HG02678 (cell line): ENCODE results near the gene MIPOL1.
"Not testable (repeated sequence)": the region's sequence is repeated elsewhere in the genome, so short reads cannot be mapped to it uniquely, and the experiment has no call there.

Experiments used
- ATAC-seq: cut with Tn5 transposase; IDR thresholded peaks from one replicate; pipeline ENCODE4 v1.9.1; 2021; ENCODE audit warnings: mild to moderate bottlenecking, moderate library complexity; ENCODE audit not compliant: unreplicated experiment

Gene MIPOL1

DNA sequence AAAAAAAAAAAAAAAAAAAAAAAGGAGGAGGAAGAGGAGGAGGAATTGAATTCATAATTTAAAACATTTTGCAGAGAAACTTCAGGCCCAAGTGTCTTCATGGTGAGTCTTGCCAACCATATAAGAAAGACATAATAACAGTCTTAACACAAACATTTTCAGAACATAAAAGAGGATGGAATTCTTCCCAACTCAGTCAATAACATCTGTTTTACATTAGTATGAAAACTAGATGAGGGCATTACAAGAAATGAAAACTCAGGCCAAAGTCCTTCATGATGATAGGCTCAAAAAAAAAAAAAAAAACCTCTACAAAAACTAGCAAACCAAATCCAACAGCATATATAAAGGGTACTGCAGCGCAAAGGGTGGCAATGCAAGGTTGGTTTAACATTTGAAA lies 245.7 kb downstream of the MIPOL1 start:
- no peak for ATAC-seq

DNA sequence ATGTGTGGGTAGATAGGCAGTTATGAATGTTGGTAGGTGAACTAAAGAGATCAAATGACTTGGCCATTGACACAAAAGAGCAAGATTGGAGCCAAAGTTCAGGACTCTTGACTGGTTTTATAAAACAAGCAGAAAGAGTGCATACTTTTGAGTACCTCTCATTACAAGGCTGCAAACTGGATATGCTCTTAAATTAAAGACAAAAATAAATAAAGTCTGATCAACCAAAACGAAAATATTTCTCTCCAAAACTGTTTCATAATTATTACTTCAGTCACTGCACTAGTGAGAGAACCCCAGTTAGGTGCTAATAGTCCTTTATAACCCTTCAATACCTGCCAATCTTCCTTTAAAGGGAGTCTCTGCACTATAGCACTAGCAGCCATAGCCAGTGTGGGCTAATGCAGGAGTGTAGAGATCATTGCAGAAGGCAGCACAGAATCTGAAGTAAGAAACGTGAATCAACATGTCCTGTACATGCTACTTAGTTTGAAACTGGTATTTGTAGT lies 250.2 kb downstream of the MIPOL1 start:
- ATAC-seq = no peak

DNA sequence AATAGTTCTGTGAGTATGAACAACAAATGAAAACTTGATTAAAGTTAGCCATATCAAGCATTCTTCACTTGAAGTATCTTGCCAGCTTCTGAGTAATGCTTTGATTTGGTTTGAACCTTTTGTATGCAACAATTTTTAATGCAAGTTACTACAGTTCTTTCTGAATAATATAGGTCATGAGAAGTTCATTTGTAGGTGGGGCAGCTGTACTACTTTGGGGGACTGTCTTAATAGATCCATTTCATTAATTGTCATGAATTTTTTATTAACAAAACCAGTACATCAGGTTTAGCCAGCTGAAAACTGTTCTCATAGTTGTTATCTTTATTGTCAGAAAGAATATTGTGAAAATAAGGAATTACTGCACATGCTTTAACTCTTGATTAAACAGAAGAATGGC lies 254.6 kb downstream of the MIPOL1 start:
- no peak for ATAC-seq

GRCh38 chr14:37453985-37454384 lies 256.2 kb downstream of the MIPOL1 start:
- no peak for ATAC-seq

DNA sequence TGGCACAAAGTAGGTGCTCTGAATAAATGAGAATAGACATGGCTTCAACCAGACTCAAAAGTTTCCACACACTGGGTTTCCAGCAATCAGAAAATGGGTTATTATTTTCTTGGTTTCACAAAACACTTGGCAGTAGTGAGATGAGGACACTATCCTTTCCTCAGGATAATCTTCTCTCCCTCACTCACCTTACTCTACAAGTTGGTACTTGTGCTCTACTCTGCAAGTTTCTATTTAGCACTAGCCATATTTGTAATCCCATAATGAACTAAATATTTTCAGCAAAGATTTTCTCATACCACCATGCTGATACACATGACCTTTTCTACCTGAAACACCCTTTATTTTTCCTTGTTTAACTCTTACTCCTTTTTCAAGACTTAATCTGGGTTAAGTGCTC lies 259.6 kb downstream of the MIPOL1 start:
- ATAC-seq = no peak

DNA sequence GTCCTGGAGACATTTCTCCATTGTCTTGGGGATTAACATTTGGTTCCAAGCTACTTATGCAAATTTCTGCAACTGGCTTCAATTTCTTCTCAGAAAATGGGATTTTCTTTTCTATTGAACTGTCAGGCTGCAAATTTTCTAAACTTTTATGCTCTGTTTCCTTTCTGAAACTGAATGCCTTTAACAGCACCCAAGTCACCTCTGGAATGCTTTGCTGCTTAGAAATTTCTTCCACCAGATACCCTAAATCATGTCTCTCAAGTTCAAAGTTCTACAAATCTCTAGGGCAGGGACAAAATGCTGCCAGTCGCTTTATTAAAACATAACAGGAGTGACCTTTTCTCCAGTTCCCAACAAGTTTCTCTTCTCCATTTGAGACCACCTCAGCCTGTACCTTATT lies 264.7 kb downstream of the MIPOL1 start:
- not testable (repeated sequence) for ATAC-seq

- ATAC-seq = no peak
Measured at GRCh38 chr14:37464192-37464858, 266.6 kb downstream of the MIPOL1 start.

- ATAC-seq = no peak
Measured at GRCh38 chr14:37466003-37466622, 268.4 kb downstream of the MIPOL1 start.

DNA sequence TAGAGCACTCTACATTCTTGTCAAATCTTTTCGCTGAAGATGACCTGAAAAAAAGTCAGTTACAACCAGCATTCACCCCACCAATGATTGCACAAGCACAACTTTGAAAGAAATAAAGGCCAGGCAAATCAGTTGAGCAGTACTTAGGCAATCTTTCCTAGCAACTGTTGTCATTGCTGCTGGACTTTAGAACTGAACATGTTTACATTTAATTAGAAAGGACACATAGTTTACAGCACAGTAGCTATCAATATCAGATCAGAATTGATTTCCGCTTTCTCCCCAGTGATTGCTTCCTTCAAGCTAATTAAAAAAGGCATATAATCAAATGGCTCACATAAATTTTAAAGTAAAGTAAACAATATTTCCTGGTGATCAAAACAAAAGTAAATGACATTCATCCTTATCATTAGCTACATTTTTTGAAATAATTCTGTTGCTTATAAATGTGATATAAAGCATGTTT lies 268.9 kb downstream of the MIPOL1 start:
- no peak for ATAC-seq

DNA sequence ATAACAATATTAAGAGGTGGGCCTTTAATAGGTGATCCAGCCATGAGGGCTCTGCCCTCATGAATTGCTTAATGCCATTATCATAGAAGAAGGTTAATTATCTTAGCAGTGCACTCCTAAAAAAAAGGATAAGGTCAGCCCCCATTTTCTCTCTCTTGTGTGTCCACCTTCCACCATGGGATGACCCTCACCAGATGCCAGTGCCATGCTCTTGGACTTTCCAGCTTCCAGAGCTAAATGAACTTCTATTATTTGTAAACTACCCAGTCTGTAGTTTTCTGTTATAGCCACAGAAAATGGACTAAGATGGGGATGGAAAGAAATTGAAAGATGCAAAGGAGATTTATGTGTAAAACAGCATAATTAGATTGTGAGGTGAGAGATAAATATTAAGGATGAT lies 271.9 kb downstream of the MIPOL1 start:
- no peak for ATAC-seq

GRCh38 chr14:37470251-37470650 lies 272.5 kb downstream of the MIPOL1 start:
- no peak for ATAC-seq

GRCh38 chr14:37472906-37473305 lies 275.2 kb downstream of the MIPOL1 start:
- ATAC-seq = no peak

GRCh38 chr14:37474191-37474590 lies 276.5 kb downstream of the MIPOL1 start:
- no peak for ATAC-seq

GRCh38 chr14:37480446-37481290 lies 282.9 kb downstream of the MIPOL1 start:
- ATAC-seq = no peak

DNA sequence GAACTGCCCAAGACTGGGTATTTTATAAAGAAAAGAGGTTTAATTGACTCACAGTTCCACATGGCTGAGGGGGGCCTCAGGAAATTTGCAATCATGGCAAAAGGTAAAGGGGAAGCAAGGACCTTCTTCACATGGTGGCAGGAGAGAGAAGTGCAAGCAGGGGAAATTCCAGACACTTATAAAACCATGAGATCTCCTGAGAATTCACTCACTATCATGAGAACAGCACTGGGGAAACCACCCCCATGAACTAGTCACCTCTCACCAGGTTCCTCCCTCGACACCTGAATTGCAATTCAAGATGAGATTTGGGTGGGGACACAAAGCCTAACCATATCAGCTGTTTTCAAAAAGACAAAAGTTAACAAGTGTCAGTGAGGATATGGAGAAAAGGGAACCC lies 284.7 kb downstream of the MIPOL1 start:
- ATAC-seq = no peak

GRCh38 chr14:37483672-37484071 lies 285.9 kb downstream of the MIPOL1 start:
- ATAC-seq = no peak

DNA sequence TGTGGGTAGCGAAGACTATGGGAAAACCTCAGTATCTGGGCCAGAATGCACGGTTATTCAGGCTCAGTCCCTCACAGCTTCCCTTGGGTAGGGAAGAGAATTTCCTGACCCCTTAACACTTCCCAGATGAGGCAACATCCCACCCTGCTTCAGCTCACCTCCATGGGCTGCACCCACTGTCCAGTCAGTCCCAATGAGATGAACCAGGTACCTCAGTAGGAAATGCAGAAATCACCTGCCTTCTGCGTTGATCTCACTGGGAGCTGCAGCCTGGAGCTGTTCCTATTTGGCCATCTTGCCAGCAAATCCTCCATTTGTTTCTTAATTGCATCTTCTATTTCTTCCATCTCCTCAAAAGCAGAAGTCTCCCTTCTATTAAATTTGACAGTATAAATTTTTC lies 292.9 kb downstream of the MIPOL1 start:
- no peak for ATAC-seq

GRCh38 chr14:37491076-37491475 lies 293.3 kb downstream of the MIPOL1 start:
- ATAC-seq = no peak

DNA sequence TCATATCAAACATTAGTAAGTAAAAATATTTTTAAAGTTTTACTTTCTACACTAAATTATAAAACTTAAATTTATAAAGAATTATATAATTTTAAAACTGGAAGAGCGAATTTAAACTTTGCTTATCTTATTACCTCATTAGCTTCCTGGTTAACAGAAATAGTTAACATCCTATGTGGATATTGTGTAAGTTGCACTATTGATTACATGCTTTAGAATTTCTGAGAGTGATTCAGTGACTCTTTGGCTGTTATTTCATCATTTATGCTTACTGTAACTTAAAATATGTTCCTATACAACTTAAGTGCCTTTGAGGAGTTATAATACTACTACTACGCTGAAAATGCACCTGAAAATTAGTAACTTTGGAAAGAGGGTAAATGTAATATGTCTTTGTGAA lies 295.9 kb downstream of the MIPOL1 start:
- ATAC-seq = no peak

GRCh38 chr14:37497422-37497821 lies 299.7 kb downstream of the MIPOL1 start:
- no peak for ATAC-seq

GRCh38 chr14:37501877-37502276 lies 304.1 kb downstream of the MIPOL1 start:
- ATAC-seq = no peak

DNA sequence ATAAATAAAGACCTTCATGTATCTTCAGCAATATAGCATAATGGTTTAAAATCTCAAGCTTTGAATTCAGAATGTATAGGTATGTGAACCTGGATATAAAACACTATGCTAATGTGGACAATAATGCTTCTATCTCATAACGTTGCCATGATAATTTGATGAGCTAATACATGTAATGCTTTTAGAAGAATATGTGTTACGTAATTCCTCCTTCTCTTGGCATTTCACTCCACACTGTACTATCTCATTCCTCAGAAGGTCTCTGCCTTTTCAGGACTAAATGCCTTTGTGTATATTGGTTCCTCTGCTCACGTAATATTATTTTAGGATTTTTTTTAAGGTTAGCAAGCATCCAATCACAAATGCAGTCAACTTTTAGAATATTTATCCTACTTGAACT lies 310.8 kb downstream of the MIPOL1 start:
- no peak for ATAC-seq
